ENCODE results near the gene SLC13A3. TPM values are rescaled to one million over a fixed set of nuclear protein-coding genes. Genes with fewer than 3 reads are reported as not detected.

SLC13A3 gene
- total RNA-seq, 4 donors from 2014 or later = 0.62 to 1.6 (median 0.80) TPM

GRCh38 chr20:46637020-46637419 is 14.2 kb downstream of the SLC13A3 start:
- H3K9me3 ChIP-seq = no peaks in the 10 kb centered on the region
- 82 to 94% methylated on average over 3 to 9 of the region's 11 CpGs for WGBS, 2 donors (ENCODE audit: low coverage in 1 of 2)
- H3K4me3 ChIP-seq = no peak overlapping the region
- no peaks in the 10 kb centered on the region for H3K4me1 ChIP-seq
- peaks cover 8% of the 10 kb centered on the region for H3K27me3 ChIP-seq
- no peak for TF ChIP-seq POLR2AphosphoS5 (IDR thresholded peaks at IDR 0.05)
- no peak for ATAC-seq
- H3K36me3 ChIP-seq = no peaks in the 10 kb centered on the region
- no peak overlapping the region for H3K27ac ChIP-seq

GRCh38 chr20:46636514-46636913 is 14.7 kb downstream of the SLC13A3 start:
- Histone ChIP-seq H3K27ac (no peak overlapping the region), H3K27me3 (peaks cover 8% of the 10 kb centered on the region), H3K4me1 (no peaks in the 10 kb centered on the region), H3K9me3 (no peaks in the 10 kb centered on the region), H3K36me3 (no peaks in the 10 kb centered on the region), H3K4me3 (no peak overlapping the region)
- no peak for TF ChIP-seq EP300 (IDR thresholded peaks at IDR 0.05)
- 100% methylated on average over 2 to 3 of the region's 4 CpGs for WGBS, 2 donors (ENCODE audit: low coverage in 1 of 2)
- no peak for ATAC-seq

GRCh38 chr20:46635514-46636136 is 15.6 kb downstream of the SLC13A3 start:
- Histone ChIP-seq H3K27me3 (peaks cover 8% of the 10 kb centered on the region), H3K4me1 (no peaks in the 10 kb centered on the region), H3K27ac (no peak overlapping the region), H3K4me3 (no peak overlapping the region), H3K9me3 (peaks cover 0 to 5% (median 0%) of the 10 kb centered on the region in 3 donors), H3K36me3 (no peaks in the 10 kb centered on the region)
- TF ChIP-seq POLR2A (IDR thresholded peaks at IDR 0.05) = no peak
- TF ChIP-seq EP300 (IDR thresholded peaks at IDR 0.05) = no peak
- no peak for TF ChIP-seq POLR2AphosphoS5 (IDR thresholded peaks at IDR 0.05)
- ATAC-seq = no peak
- WGBS, 2 donors (ENCODE audit: low coverage in 1 of 2) = 77 to 92% methylated on average over 2 to 3 of the region's 5 CpGs

- no peaks in the 10 kb centered on the region for H3K36me3 ChIP-seq
- H3K4me1 ChIP-seq = no peaks in the 10 kb centered on the region
- TF ChIP-seq EP300 (IDR thresholded peaks at IDR 0.05) (no peak), POLR2A (IDR thresholded peaks at IDR 0.05) (no peak), POLR2AphosphoS5 (IDR thresholded peaks at IDR 0.05) (no peak), CTCF (IDR thresholded peaks at IDR 0.05) (no peak)
- peaks cover 0 to 14% (median 0%) of the 10 kb centered on the region in 3 donors for H3K9me3 ChIP-seq
- no peak overlapping the region for H3K4me3 ChIP-seq
- 0% methylated on average over 1 of the region's 6 CpGs; no CpG with 5 or more reads in 1 of the 2 donors for WGBS, 2 donors (ENCODE audit: low coverage in 1 of 2)
- no peak for ATAC-seq
- H3K27me3 ChIP-seq = peaks cover 8% of the 10 kb centered on the region
- no peak overlapping the region for H3K27ac ChIP-seq
Observed at GRCh38 chr20:46634528-46634927, 16.7 kb downstream of the SLC13A3 start.

- H3K4me1 ChIP-seq = no peaks in the 10 kb centered on the region
- no peak overlapping the region for H3K27ac ChIP-seq
- TF ChIP-seq EP300 (IDR thresholded peaks at IDR 0.05) = no peak
- H3K9me3 ChIP-seq = peaks cover 0 to 30% (median 0%) of the 10 kb centered on the region in 3 donors
- H3K36me3 ChIP-seq = no peaks in the 10 kb centered on the region
- peaks cover 3% of the 10 kb centered on the region for H3K27me3 ChIP-seq
- no CpG with 5 or more reads among the region's 7 CpGs for WGBS, 2 donors (ENCODE audit: low coverage in 1 of 2)
- no peak overlapping the region for H3K4me3 ChIP-seq
- no peak for ATAC-seq
Observed at GRCh38 chr20:46631874-46632446, 19.3 kb downstream of the SLC13A3 start.

- WGBS, 2 donors (ENCODE audit: low coverage in 1 of 2) = 70 to 80% methylated on average over 1 to 8 of the region's 8 CpGs
- H3K27me3 ChIP-seq = no peaks in the 10 kb centered on the region
Observed at GRCh38 chr20:46631212-46631869, 19.9 kb downstream of the SLC13A3 start.

More at GRCh38 chr20:46631212-46631869, 19.9 kb downstream of the SLC13A3 start:
- no peak for ATAC-seq
- no peaks in the 10 kb centered on the region for H3K4me1 ChIP-seq
- no peak overlapping the region for H3K4me3 ChIP-seq
- H3K36me3 ChIP-seq = no peaks in the 10 kb centered on the region
- H3K27ac ChIP-seq = no peak overlapping the region
- no peak for TF ChIP-seq CTCF (IDR thresholded peaks at IDR 0.05)
- TF ChIP-seq POLR2AphosphoS5 (IDR thresholded peaks at IDR 0.05) = no peak
- TF ChIP-seq EP300 (IDR thresholded peaks at IDR 0.05) = no peak
- no peak for TF ChIP-seq POLR2A (IDR thresholded peaks at IDR 0.05)
- H3K9me3 ChIP-seq = peaks cover 0 to 36% (median 0%) of the 10 kb centered on the region in 3 donors

Data from gastroesophageal sphincter (tissue), 4 donors.